GM12878 (cell line): ENCODE measurements around the gene MAP2K7. TPM values are rescaled to one million over a fixed set of nuclear protein-coding genes. Genes with fewer than 3 reads are reported as not detected.

Experiments
- CEBPB ChIP-seq, 2 experiments: fragments of 150-350 bp in 1 of 2; IDR thresholded peaks; 2 replicates each; pipeline ENCODE4 v1.6.1; 2012 to 2014; ENCODE audit warnings: low read depth in 2 of 2, low read length in 2 of 2, borderline replicate concordance in 1 of 2, inconsistent platforms in 1 of 2
- EED ChIP-seq: sonication (generic); IDR thresholded peaks from 2 replicates; pipeline ENCODE4 v1.6.1; 2016; ENCODE audit warnings: antibody characterized with exemption, low read depth
- EP300 ChIP-seq, 2 experiments: fragments of 150-350 bp in 1 of 2; IDR thresholded peaks; 2 replicates each; pipeline ENCODE4 v1.6.1; 2011 to 2012; ENCODE audit warnings: low read depth in 2 of 2, low read length in 2 of 2, borderline replicate concordance in 1 of 2, improper control_type of control experiment in 1 of 2, inconsistent platforms in 1 of 2; ENCODE audit not compliant: control insufficient read depth in 1 of 2
- POLR2AphosphoS5 ChIP-seq: IDR thresholded peaks from 2 replicates; pipeline ENCODE4 v1.6.1; 2011; ENCODE audit warnings: mild to moderate bottlenecking, low read length, inconsistent platforms
- SMC3 ChIP-seq: IDR thresholded peaks from 2 replicates; pipeline ENCODE4 v1.6.1; 2011; ENCODE audit warnings: low read length, improper control_type of control experiment, borderline replicate concordance
- polyA plus RNA-seq, 11 experiments: library from polyadenylated mRNA; depleted of rRNA in 4 of 11; unstranded in 6 of 11; stranded (reverse) in 5 of 11; fragments of >200 nt; fragmentation: Nextera tagmentation in 4 of 11; fragmentation: Illumina TruSeq in 1 of 11; extraction: Ambion mirVana in 4 of 11; extraction: Trizol in 1 of 11; gene quantifications; 1 replicate in 1 of 11; 2 replicates in 10 of 11; pipeline versions ENCODE4 v1.2.1 to v1.2.3, GENCODE V29; 2011 to 2016; ENCODE audit warnings: inconsistent platforms in 2 of 11, missing spikeins in 2 of 11, low read depth in 1 of 11
- total RNA-seq, 4 experiments: library from RNA; depleted of rRNA in 3 of 4; stranded (reverse); fragments of >200 nt in 3 of 4; fragmentation: Illumina TruSeq in 1 of 4; extraction: Trizol in 1 of 4; gene quantifications; 2 replicates each; pipeline versions ENCODE4 v1.2.1 to v1.2.3, GENCODE V29; 2013 to 2021
- TF ChIP-seq, protein P1 (sequence below): fragments of 450-650 bp; formaldehyde crosslinking; IDR thresholded peaks from 2 replicates; pipeline ENCODE4 v1.5.0; 2022; ENCODE audit warnings: mild to moderate bottlenecking, missing genetic modification characterization
- TF ChIP-seq, protein P2 (sequence below): fragments of 450-650 bp; IDR thresholded peaks from 2 replicates; pipeline ENCODE4 v1.6.1; 2017; ENCODE audit warnings: low read depth, mild to moderate bottlenecking, moderate library complexity

MAP2K7 gene
- total and polyA plus RNA-seq, 10 of the 15 experiments (the other 5 are each of a cell fraction or from before 2014, with no cell fraction given) = 0.34 to 32.2 (median 6.7) TPM

DNA sequence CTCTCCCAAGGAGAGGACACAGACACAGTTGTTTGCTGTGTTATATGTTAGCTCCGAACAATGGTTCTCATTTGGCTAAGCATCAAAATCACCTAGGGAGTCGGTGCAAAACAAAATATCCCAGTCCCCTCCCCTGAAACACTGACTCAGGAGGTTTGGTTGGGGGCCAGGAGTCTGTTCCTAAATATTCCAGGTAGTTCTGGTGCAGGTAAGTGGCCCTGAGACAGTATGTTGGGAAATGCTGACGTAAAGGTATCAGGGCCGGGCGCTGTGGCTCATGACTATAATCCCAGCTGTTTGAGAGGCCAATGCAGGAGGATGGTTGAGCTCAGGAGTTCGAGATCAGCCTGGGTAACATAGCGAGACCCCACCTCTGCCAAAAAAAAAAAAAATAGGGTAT is 2.3 kb upstream of the MAP2K7 start (continued):
- TF ChIP-seq, protein P1, sequence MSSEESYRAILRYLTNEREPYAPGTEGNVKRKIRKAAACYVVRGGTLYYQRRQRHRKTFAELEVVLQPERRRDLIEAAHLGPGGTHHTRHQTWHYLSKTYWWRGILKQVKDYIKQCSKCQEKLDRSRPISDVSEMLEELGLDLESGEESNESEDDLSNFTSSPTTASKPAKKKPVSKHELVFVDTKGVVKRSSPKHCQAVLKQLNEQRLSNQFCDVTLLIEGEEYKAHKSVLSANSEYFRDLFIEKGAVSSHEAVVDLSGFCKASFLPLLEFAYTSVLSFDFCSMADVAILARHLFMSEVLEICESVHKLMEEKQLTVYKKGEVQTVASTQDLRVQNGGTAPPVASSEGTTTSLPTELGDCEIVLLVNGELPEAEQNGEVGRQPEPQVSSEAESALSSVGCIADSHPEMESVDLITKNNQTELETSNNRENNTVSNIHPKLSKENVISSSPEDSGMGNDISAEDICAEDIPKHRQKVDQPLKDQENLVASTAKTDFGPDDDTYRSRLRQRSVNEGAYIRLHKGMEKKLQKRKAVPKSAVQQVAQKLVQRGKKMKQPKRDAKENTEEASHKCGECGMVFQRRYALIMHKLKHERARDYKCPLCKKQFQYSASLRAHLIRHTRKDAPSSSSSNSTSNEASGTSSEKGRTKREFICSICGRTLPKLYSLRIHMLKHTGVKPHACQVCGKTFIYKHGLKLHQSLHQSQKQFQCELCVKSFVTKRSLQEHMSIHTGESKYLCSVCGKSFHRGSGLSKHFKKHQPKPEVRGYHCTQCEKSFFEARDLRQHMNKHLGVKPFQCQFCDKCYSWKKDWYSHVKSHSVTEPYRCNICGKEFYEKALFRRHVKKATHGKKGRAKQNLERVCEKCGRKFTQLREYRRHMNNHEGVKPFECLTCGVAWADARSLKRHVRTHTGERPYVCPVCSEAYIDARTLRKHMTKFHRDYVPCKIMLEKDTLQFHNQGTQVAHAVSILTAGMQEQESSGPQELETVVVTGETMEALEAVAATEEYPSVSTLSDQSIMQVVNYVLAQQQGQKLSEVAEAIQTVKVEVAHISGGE (CRISPR knock-in tag) = no peak
- TF ChIP-seq EED (no peak), SMC3 (no peak), EP300 (IDR thresholded peaks at IDR 0.05; ENCODE audit: borderline replicate concordance in 1 of 2, control insufficient read depth in 1 of 2, low read depth in 2 of 2, low read length in 2 of 2) (no peak), POLR2AphosphoS5 (no peak), CEBPB (IDR thresholded peaks at IDR 0.05; ENCODE audit: borderline replicate concordance in 1 of 2, low read depth in 2 of 2, low read length in 2 of 2) (no peak)
- TF ChIP-seq, protein P2, sequence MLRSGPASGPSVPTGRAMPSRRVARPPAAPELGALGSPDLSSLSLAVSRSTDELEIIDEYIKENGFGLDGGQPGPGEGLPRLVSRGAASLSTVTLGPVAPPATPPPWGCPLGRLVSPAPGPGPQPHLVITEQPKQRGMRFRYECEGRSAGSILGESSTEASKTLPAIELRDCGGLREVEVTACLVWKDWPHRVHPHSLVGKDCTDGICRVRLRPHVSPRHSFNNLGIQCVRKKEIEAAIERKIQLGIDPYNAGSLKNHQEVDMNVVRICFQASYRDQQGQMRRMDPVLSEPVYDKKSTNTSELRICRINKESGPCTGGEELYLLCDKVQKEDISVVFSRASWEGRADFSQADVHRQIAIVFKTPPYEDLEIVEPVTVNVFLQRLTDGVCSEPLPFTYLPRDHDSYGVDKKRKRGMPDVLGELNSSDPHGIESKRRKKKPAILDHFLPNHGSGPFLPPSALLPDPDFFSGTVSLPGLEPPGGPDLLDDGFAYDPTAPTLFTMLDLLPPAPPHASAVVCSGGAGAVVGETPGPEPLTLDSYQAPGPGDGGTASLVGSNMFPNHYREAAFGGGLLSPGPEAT = no peak
